Panc1 (cell line): ENCODE results near the gene CSMD2. TPM values are rescaled to one million over a fixed set of nuclear protein-coding genes. Genes with fewer than 3 reads are reported as not detected.

Source experiments
- ATAC-seq: fragments of 200-7000 bp; cut with Tn5 transposase; 2 replicates; pipeline ENCODE4 v1.9.1; 2020; ENCODE audit warnings: mild to moderate bottlenecking, moderate library complexity
- BruUV-seq: library from RNA; stranded (reverse); fragments of 400-500 nt; replicated peaks from 2 replicates; lab custom pipeline; 2021; lab: Mats Ljungman, UMichigan
- CTCF ChIA-PET: fragments of 300-600 bp; sonication (Branson Sonifier 250); formaldehyde crosslinking; loops from one replicate; lab custom pipeline; 2022; ENCODE audit warnings: antibody characterized with exemption; lab: Charles Lee
- POLR2A ChIA-PET: fragments of 300-600 bp; sonication (Branson Sonifier 250); formaldehyde crosslinking; loops from one replicate; lab custom pipeline; 2022; ENCODE audit warnings: antibody characterized with exemption; lab: Charles Lee
- DNase-seq: peaks from one replicate; pipeline ENCODE4 v3.0.0-alpha.2; 2010; ENCODE audit warnings: low read depth, low spot score
- H3K27ac ChIP-seq: 2 replicates; pipeline ENCODE4 v1.5.1; 2011; ENCODE audit warnings: mild to moderate bottlenecking, low read length, inconsistent platforms
- H3K27me3 ChIP-seq: fragments of 200-500 bp; sonication (Bioruptor generic); 2 replicates; pipeline ENCODE4 v1.6.0; 2014; ENCODE audit warnings: low read length, inconsistent platforms; ENCODE audit not compliant: control insufficient read depth, insufficient read depth
- H3K36me3 ChIP-seq: fragments of 200-500 bp; sonication (Bioruptor generic); 2 replicates; pipeline ENCODE4 v1.5.1; 2014; ENCODE audit warnings: inconsistent platforms, mild to moderate bottlenecking, low read length, moderate library complexity; ENCODE audit not compliant: control insufficient read depth, insufficient read depth
- H3K4me1 ChIP-seq: 2 replicates; pipeline ENCODE4 v1.5.1; 2011; ENCODE audit warnings: inconsistent platforms, mild to moderate bottlenecking, low read length, moderate library complexity; ENCODE audit not compliant: control insufficient read depth, insufficient read depth
- H3K4me3 ChIP-seq, 2 experiments: 2 replicates each; pipeline ENCODE4 v1.5.1; 2011 to 2012; ENCODE audit warnings: low read depth in 2 of 2, low read length in 2 of 2, mild to moderate bottlenecking in 2 of 2, inconsistent platforms in 1 of 2, moderate library complexity in 1 of 2
- H3K9me3 ChIP-seq: fragments of 200-500 bp; sonication (Bioruptor generic); 2 replicates; pipeline ENCODE4 v1.5.1; 2014; ENCODE audit warnings: low read depth, mild to moderate bottlenecking, inconsistent platforms, low read length, moderate library complexity; ENCODE audit not compliant: control insufficient read depth, insufficient read depth
- POLR2AphosphoS5 ChIP-seq: IDR thresholded peaks from 2 replicates; pipeline ENCODE4 v1.6.1; 2012; ENCODE audit warnings: mild to moderate bottlenecking, low read depth, low read length, moderate library complexity
- SIN3A ChIP-seq: IDR thresholded peaks from 2 replicates; pipeline ENCODE4 v1.6.1; 2012; ENCODE audit warnings: low read depth, mild to moderate bottlenecking, low read length, moderate library complexity, borderline replicate concordance; ENCODE audit not compliant: insufficient read depth
- TCF7L2 ChIP-seq: IDR thresholded peaks from 2 replicates; pipeline ENCODE4 v1.6.1; 2011; ENCODE audit warnings: mild to moderate bottlenecking, low read depth, low read length, inconsistent platforms
- in situ Hi-C: cut with HindIII; loops from 2 replicates; pipeline ENCODE4 v1.10.0; 2016; ENCODE audit warnings: low sequenced_read_pairs, low pct_unique_long_range_greater_than_20kb
- intact Hi-C: fragments of 100-400 bp; cut with micrococcal nuclease; formaldehyde crosslinking; loops from one replicate; pipeline ENCODE4 v1.10.0; 2022; ENCODE audit not compliant: unreplicated experiment
- total RNA-seq: library from RNA; stranded (reverse); gene quantifications from one replicate; pipeline ENCODE4 v1.2.1, GENCODE V29; 2021; ENCODE audit not compliant: unreplicated experiment
- TF ChIP-seq, protein P1 (sequence below), 2 experiments: IDR thresholded peaks; 2 replicates each; pipeline ENCODE4 v1.6.1; 2011 to 2012; ENCODE audit warnings: low read depth in 2 of 2, control low read depth in 1 of 2, low read length in 1 of 2, mild to moderate bottlenecking in 1 of 2, moderate library complexity in 1 of 2; ENCODE audit not compliant: insufficient read depth in 1 of 2
- TF ChIP-seq, protein P2 (sequence below): fragments of 450-650 bp; IDR thresholded peaks from 2 replicates; pipeline ENCODE4 v1.5.1; 2017; ENCODE audit warnings: mild to moderate bottlenecking

Gene CSMD2
- total RNA-seq, 1 experiment from 2014 or later = not detected

DNA sequence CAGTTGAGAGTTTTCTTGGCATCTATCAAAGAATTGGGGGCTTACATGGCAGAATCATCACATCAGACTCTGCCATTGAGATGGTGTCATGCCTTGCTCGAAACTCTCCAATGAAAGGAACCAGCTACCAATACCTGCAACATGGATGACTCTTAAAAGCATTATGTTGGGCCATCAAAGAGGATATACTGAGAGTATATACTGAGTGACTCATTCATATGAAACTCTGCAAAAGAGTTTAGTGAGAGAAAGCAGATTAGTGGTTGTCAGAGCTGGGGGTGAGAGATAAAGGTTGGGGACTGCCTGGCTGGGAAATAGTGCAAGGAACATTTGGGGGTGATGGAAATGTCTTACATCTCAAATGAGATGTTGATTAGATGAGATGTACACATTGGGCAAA lies 315.8 kb downstream of the CSMD2 start:
- Histone ChIP-seq H3K27ac (no peak overlapping the region), H3K36me3 (no peaks in the 10 kb centered on the region), H3K9me3 (no peaks in the 10 kb centered on the region), H3K4me1 (no peaks in the 10 kb centered on the region), H3K27me3 (0 out of 2 replicates have a peak, but pooled peaks cover 2% of the 10 kb centered on the region), H3K4me3 (no peak overlapping the region)
- no peak for TF ChIP-seq POLR2AphosphoS5
- TF ChIP-seq, protein P1, sequence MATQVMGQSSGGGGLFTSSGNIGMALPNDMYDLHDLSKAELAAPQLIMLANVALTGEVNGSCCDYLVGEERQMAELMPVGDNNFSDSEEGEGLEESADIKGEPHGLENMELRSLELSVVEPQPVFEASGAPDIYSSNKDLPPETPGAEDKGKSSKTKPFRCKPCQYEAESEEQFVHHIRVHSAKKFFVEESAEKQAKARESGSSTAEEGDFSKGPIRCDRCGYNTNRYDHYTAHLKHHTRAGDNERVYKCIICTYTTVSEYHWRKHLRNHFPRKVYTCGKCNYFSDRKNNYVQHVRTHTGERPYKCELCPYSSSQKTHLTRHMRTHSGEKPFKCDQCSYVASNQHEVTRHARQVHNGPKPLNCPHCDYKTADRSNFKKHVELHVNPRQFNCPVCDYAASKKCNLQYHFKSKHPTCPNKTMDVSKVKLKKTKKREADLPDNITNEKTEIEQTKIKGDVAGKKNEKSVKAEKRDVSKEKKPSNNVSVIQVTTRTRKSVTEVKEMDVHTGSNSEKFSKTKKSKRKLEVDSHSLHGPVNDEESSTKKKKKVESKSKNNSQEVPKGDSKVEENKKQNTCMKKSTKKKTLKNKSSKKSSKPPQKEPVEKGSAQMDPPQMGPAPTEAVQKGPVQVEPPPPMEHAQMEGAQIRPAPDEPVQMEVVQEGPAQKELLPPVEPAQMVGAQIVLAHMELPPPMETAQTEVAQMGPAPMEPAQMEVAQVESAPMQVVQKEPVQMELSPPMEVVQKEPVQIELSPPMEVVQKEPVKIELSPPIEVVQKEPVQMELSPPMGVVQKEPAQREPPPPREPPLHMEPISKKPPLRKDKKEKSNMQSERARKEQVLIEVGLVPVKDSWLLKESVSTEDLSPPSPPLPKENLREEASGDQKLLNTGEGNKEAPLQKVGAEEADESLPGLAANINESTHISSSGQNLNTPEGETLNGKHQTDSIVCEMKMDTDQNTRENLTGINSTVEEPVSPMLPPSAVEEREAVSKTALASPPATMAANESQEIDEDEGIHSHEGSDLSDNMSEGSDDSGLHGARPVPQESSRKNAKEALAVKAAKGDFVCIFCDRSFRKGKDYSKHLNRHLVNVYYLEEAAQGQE (IDR thresholded peaks at IDR 0.05; ENCODE audit: insufficient read depth in 1 of 2, low read depth in 2 of 2, low read length in 1 of 2) = no peak
- TF ChIP-seq, protein P2, sequence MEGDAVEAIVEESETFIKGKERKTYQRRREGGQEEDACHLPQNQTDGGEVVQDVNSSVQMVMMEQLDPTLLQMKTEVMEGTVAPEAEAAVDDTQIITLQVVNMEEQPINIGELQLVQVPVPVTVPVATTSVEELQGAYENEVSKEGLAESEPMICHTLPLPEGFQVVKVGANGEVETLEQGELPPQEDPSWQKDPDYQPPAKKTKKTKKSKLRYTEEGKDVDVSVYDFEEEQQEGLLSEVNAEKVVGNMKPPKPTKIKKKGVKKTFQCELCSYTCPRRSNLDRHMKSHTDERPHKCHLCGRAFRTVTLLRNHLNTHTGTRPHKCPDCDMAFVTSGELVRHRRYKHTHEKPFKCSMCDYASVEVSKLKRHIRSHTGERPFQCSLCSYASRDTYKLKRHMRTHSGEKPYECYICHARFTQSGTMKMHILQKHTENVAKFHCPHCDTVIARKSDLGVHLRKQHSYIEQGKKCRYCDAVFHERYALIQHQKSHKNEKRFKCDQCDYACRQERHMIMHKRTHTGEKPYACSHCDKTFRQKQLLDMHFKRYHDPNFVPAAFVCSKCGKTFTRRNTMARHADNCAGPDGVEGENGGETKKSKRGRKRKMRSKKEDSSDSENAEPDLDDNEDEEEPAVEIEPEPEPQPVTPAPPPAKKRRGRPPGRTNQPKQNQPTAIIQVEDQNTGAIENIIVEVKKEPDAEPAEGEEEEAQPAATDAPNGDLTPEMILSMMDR = no peak
- TF ChIP-seq SIN3A = no peak
- no peak for TF ChIP-seq TCF7L2
- ChIA-PET CTCF (no interaction called here), POLR2A (no interaction called here)
- BruUV-seq = no TSS peak
- in situ Hi-C loops (no loop called here), intact Hi-C loops (no loop called here)
- DNase-seq = no peak
- ATAC-seq = no peak

DNA sequence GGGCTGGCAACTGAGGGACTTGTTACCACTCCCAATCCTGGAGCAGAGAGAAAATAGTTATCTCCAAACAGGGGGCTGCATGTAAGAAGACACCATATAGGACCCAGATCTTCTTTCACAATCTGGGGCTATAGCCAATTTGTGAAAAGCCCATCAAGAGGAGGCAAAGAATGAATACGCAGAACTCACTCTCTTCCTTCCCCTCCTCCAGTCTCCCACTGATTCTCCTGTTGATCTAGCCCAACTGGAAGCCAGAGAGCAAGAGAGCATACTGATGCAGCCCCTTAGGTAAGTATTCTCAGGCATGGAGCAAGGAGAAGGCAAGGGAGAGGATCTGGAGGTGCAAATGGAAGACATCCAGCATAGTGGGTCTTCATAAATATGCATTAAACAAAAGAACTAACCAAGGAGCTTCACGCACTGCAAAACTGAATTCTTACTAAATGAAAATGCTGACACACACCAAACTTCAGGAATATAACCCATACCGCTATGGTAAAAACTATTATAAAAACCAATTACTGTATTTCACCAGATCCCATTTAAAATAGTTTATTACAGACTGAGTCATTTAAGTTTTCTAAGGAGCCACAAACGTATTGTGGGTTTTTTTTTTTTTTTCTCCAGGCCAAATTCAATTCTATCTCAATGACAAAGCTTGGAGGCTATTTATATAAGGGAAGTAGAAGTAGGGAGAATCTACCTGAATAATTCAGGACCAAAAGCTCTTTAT lies 316.7 kb downstream of the CSMD2 start:
- no TSS peak for BruUV-seq
- Histone ChIP-seq H3K27me3 (0 out of 2 replicates have a peak, but pooled peaks cover 2% of the 10 kb centered on the region), H3K4me1 (no peaks in the 10 kb centered on the region), H3K27ac (no peak overlapping the region), H3K9me3 (no peaks in the 10 kb centered on the region), H3K36me3 (no peaks in the 10 kb centered on the region), H3K4me3 (no peak overlapping the region)
- ATAC-seq = no peak
- TF ChIP-seq POLR2AphosphoS5 (no peak), TCF7L2 (no peak), SIN3A (no peak)
- TF ChIP-seq, protein P2 = no peak
- TF ChIP-seq, protein P1 (IDR thresholded peaks at IDR 0.05; ENCODE audit: insufficient read depth in 1 of 2, low read depth in 2 of 2, low read length in 1 of 2) = no peak
- intact Hi-C loops = no loop called here
- ChIA-PET CTCF (no interaction called here), POLR2A (no interaction called here)
- in situ Hi-C loops = no loop called here
- DNase-seq = no peak
